ENCODE results near the gene STAMBPL1. TPM values are rescaled to one million over a fixed set of nuclear protein-coding genes. Genes with fewer than 3 reads are reported as not detected.

The STAMBPL1 gene
- polyA plus RNA-seq, 1 of the 3 experiments (the other 2 are of a cell fraction) = 25.1 TPM

- peak; percentile 44 for TF ChIP-seq CHD2 (IDR thresholded peaks at IDR 0.05; ENCODE audit: low read length, partially characterized antibody)
Observed at GRCh38 chr10:88932539-88933256, 52.7 kb downstream of the STAMBPL1 start (continued).

GRCh38 chr10:88933564-88933963 lies 53.5 kb downstream of the STAMBPL1 start:
- Histone ChIP-seq H3K27me3 (ENCODE audit: insufficient read depth) (no peaks in the 10 kb centered on the region), H3K4me1 (ENCODE audit: control insufficient read depth in 1 of 2, insufficient read depth in 2 of 2, low read depth in 1 of 2, low read length in 1 of 2) (peaks cover 7 to 11% of the 10 kb centered on the region in 2 experiments; a peak in 3 of 4 replicates), H3F3A (replicated peaks; ENCODE audit: insufficient read depth) (peaks cover 5% of the 10 kb centered on the region), H3K79me2 (ENCODE audit: insufficient read depth) (no peaks in the 10 kb centered on the region), H3K36me3 (replicated peaks in 1 of 2; ENCODE audit: control insufficient read depth in 1 of 2, insufficient read depth in 2 of 2, low read length in 1 of 2) (peaks cover 26 to 36% of the 10 kb centered on the region in 2 experiments), H3K9me2 (no peaks in the 10 kb centered on the region), H3K4me2 (no peak overlapping the region), H3K9me3 (no peaks in the 10 kb centered on the region), H4K20me1 (ENCODE audit: insufficient read depth) (no peaks in the 10 kb centered on the region; the same call in 1 of the 2 replicates), H2AFZ (ENCODE audit: low read depth) (no peak overlapping the region), H3K27ac (ENCODE audit: low read depth in 2 of 2, low read length in 1 of 2) (no peak overlapping the region), H3K4me3 (ENCODE audit: low read depth in 2 of 2, low read length in 1 of 2) (no peak overlapping the region), H3K9ac (no peak overlapping the region)
- DNase-seq = no peak
- TF ChIP-seq MAX (IDR thresholded peaks at IDR 0.05; ENCODE audit: low read depth) = no peak
- TF ChIP-seq MXI1 (IDR thresholded peaks at IDR 0.05; ENCODE audit: low read depth, low read length) = no peak
- TF ChIP-seq CTCF (IDR thresholded peaks at IDR 0.05) = no peak
- TF ChIP-seq CHD2 (IDR thresholded peaks at IDR 0.05; ENCODE audit: low read length, partially characterized antibody) = no peak
- no peak for TF ChIP-seq RCOR1 (IDR thresholded peaks at IDR 0.05; ENCODE audit: low read length)
- TF ChIP-seq SMC3 (IDR thresholded peaks at IDR 0.05; ENCODE audit: low read depth, low read length) = no peak
- TF ChIP-seq SIN3A (IDR thresholded peaks at IDR 0.05; ENCODE audit: borderline replicate concordance, low read depth, low read length) = no peak
- TF ChIP-seq NRF1 (IDR thresholded peaks at IDR 0.05; ENCODE audit: low read depth, low read length) = no peak
- TF ChIP-seq NFIC (IDR thresholded peaks at IDR 0.05; ENCODE audit: borderline replicate concordance) = no peak
- no peak for TF ChIP-seq TAF1 (IDR thresholded peaks at IDR 0.05; ENCODE audit: borderline replicate concordance, low read depth, low read length)
- POLR2A ChIA-PET = interaction anchor here (1.4 to 1.5 kb wide), 2 partner anchors 53 to 98 kb away, joined by 7 to 9 read pairs; partner anchors contain the start of gene STAMBPL1
- CTCF ChIA-PET = interaction anchor here (0.6 to 11.1 kb wide), 36 partner anchors 8 to 369 kb away, joined by 3 to 425 read pairs (median 15); partner anchors contain the start of genes ANKRD22, CH25H, FAS and STAMBPL1
- WGBS (ENCODE audit: low lambda C conversion rate) = 69% methylated on average over 2 of the region's 2 CpGs

All from SK-N-SH (cell line).